ENCODE results near the gene CNOT11. TPM values are rescaled to one million over a fixed set of nuclear protein-coding genes. Genes with fewer than 3 reads are reported as not detected.

The CNOT11 gene
- total RNA-seq, 1 experiment from 2014 or later = 57.8 TPM

DNA sequence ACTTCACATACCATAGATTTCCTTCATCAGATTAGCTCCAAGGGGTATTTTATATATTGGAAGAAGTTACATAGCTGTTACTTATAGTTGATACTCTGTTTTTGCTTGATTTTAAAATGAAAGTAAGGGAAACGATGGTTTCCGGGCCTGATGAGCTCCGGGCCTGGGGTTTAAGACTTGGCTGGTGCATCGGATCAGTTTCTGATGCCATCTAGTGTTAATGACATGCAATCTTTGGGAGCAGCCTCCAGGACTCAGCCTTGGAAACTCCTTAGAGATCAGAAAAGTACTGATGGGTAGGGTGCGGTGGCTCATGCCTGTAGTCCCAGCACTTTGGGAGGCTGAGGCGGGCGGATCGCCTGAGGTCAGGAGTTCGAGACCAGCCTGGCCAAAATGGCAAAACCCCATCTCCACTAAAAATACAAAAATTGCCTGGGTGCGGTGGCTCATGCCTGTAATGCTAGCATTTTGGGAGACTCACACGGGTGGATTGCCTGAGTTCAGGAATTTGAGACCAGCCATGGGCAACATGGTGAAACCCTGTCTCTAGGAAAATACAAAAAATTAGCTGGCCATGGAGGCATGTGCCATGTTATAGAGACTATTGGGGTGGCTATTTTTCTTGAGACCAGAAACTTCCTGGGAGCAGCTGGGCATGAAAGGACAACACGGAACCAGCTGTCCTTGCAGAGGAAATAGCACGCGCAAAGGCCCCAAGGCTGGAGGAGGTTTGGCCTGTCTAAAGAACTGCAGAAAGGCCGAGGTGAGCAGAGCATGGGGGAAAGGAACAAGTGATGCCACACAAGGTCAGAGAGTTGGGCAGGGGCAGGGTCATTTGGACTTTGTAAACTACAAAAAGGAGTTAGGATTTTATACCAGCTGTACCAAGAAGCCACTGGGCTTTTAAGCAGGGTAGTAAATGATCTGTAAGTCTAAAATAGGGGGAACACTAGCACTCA lies 46.9 kb upstream of the CNOT11 start:
- Histone ChIP-seq H3K27ac (ENCODE audit: low read depth, low read length) (peak overlapping the region; percentile 27; the same call in 1 of the 2 replicates), H4K20me1 (ENCODE audit: insufficient read depth) (no peaks in the 10 kb centered on the region), H2AFZ (ENCODE audit: low read depth, low read length, poor library complexity, severe bottlenecking) (peak overlapping the region; percentile 51), H3K79me2 (ENCODE audit: insufficient read depth, low read length) (no peaks in the 10 kb centered on the region), H3K4me3 (replicated peaks in 1 of 2; ENCODE audit: low read depth in 1 of 2, low read length in 2 of 2) (peak overlapping the region; percentile 8 to 29), H3K36me3 (ENCODE audit: control insufficient read depth in 1 of 2, insufficient read depth in 2 of 2, low read length in 2 of 2) (no peaks in the 10 kb centered on the region), H3K4me1 (ENCODE audit: control insufficient read depth in 1 of 2, insufficient read depth in 2 of 2, low read length in 2 of 2) (peaks cover 3 to 5% of the 10 kb centered on the region in 2 experiments; a peak in 2 of 4 replicates), H3K9me3 (ENCODE audit: control insufficient read depth in 1 of 2, insufficient read depth in 1 of 2, low read depth in 1 of 2, low read length in 2 of 2) (no peaks in the 10 kb centered on the region), H3K9ac (ENCODE audit: low read length) (no peak overlapping the region), H3K4me2 (ENCODE audit: low read length) (peak overlapping the region; percentile 63), H3K9me2 (ENCODE audit: insufficient read depth) (no peaks in the 10 kb centered on the region), H3K27me3 (ENCODE audit: insufficient read depth, low read length) (no peaks in the 10 kb centered on the region)
- BruUV-seq (replicated peaks) = no TSS peak
- TF ChIP-seq YY1 (IDR thresholded peaks at IDR 0.05; ENCODE audit: extremely low read depth, insufficient replicate concordance, low read depth, low read length) (peak; percentile 68), RAD21 (IDR thresholded peaks at IDR 0.05; ENCODE audit: low read depth) (peak; percentile 87), POLR2AphosphoS5 (IDR thresholded peaks at IDR 0.05; ENCODE audit: low read depth, low read length) (peak; percentile 37; the same call in 1 of the 2 replicates), ELF1 (IDR thresholded peaks at IDR 0.05; ENCODE audit: borderline replicate concordance, low read depth) (no peak)
- TF ChIP-seq, protein P1, sequence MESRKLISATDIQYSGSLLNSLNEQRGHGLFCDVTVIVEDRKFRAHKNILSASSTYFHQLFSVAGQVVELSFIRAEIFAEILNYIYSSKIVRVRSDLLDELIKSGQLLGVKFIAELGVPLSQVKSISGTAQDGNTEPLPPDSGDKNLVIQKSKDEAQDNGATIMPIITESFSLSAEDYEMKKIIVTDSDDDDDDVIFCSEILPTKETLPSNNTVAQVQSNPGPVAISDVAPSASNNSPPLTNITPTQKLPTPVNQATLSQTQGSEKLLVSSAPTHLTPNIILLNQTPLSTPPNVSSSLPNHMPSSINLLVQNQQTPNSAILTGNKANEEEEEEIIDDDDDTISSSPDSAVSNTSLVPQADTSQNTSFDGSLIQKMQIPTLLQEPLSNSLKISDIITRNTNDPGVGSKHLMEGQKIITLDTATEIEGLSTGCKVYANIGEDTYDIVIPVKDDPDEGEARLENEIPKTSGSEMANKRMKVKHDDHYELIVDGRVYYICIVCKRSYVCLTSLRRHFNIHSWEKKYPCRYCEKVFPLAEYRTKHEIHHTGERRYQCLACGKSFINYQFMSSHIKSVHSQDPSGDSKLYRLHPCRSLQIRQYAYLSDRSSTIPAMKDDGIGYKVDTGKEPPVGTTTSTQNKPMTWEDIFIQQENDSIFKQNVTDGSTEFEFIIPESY (IDR thresholded peaks at IDR 0.05; ENCODE audit: extremely low read depth, insufficient replicate concordance, low read length) = no peak
- TF ChIP-seq, protein P2, sequence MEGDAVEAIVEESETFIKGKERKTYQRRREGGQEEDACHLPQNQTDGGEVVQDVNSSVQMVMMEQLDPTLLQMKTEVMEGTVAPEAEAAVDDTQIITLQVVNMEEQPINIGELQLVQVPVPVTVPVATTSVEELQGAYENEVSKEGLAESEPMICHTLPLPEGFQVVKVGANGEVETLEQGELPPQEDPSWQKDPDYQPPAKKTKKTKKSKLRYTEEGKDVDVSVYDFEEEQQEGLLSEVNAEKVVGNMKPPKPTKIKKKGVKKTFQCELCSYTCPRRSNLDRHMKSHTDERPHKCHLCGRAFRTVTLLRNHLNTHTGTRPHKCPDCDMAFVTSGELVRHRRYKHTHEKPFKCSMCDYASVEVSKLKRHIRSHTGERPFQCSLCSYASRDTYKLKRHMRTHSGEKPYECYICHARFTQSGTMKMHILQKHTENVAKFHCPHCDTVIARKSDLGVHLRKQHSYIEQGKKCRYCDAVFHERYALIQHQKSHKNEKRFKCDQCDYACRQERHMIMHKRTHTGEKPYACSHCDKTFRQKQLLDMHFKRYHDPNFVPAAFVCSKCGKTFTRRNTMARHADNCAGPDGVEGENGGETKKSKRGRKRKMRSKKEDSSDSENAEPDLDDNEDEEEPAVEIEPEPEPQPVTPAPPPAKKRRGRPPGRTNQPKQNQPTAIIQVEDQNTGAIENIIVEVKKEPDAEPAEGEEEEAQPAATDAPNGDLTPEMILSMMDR (IDR thresholded peaks at IDR 0.05 in 2 of 3, conservative IDR thresholded peaks at IDR 0.05 in 1 of 3; ENCODE audit: borderline replicate concordance in 1 of 3, insufficient read depth in 1 of 3, low read depth in 2 of 3, low read length in 2 of 3) = peak; percentile 46 to 79 (median 64)
- ChIA-PET RAD21 (ENCODE audit: low non-redundant PET in 1 of 2, low total read pairs in 2 of 2, uncharacterized antibody in 2 of 2, unreplicated experiment in 2 of 2) (interaction anchor here (0.6 to 1.3 kb wide), 8 partner anchors 12 to 599 kb away, joined by 3 to 5 read pairs (median 3); no protein-coding TSS in a partner anchor), POLR2A (interaction anchor here (0.8 to 1.4 kb wide), 5 partner anchors 11 to 169 kb away, joined by 3 to 5 read pairs (median 3); partner anchors contain the start of gene CNOT11), CTCF (interaction anchor here (0.6 to 2.8 kb wide), 19 partner anchors 8 to 599 kb away, joined by 3 to 31 read pairs (median 5); no protein-coding TSS in a partner anchor)
- intact Hi-C loops (cut with micrococcal nuclease) = loop anchor here (1.0 to 10.0 kb wide), 3 partner anchors 168 to 601 kb away; no protein-coding TSS in a partner anchor
- ATAC-seq (peak; percentile 97), DNase-seq (ENCODE audit: low read depth, low spot score) (peak; percentile 91)

Measured in HCT116 (cell line).